GM10266 (cell line): ENCODE results near the gene DDR2.
A peak's percentile ranks its signal among the peaks of the same experiment; 100 is the strongest.

Source experiments
- DNase-seq: peaks from one replicate; pipeline ENCODE4 v3.0.0; 2012; ENCODE audit errors: extremely low spot score
- TF ChIP-seq, protein P1 (sequence below): IDR thresholded peaks from 2 replicates; pipeline ENCODE4 v1.5.1; 2012; ENCODE audit warnings: mild to moderate bottlenecking, low read depth; ENCODE audit not compliant: control insufficient read depth, insufficient read depth; ENCODE audit errors: missing control alignments

DDR2 gene

DNA sequence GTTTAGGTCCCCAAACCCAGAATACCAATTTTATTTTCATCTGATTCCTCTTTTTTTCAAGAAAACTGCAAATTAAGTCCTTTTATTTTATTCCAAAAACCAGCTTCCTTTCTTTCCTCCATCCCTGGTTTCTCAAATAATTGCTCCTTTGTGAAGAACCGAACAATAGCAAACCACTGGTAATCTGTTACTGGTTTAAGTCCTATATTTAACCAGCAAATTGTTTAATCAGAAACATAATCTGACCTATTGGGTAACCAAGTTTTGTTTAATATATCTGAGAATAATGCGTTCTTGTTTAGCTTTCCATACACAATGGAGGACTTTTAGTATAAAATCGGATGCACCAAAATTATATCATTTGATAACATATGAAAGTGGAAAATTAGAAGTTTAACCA, 13.2 kb upstream of the DDR2 start:
- no peak for DNase-seq
- TF ChIP-seq, protein P1, sequence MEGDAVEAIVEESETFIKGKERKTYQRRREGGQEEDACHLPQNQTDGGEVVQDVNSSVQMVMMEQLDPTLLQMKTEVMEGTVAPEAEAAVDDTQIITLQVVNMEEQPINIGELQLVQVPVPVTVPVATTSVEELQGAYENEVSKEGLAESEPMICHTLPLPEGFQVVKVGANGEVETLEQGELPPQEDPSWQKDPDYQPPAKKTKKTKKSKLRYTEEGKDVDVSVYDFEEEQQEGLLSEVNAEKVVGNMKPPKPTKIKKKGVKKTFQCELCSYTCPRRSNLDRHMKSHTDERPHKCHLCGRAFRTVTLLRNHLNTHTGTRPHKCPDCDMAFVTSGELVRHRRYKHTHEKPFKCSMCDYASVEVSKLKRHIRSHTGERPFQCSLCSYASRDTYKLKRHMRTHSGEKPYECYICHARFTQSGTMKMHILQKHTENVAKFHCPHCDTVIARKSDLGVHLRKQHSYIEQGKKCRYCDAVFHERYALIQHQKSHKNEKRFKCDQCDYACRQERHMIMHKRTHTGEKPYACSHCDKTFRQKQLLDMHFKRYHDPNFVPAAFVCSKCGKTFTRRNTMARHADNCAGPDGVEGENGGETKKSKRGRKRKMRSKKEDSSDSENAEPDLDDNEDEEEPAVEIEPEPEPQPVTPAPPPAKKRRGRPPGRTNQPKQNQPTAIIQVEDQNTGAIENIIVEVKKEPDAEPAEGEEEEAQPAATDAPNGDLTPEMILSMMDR, result no peak

DNA sequence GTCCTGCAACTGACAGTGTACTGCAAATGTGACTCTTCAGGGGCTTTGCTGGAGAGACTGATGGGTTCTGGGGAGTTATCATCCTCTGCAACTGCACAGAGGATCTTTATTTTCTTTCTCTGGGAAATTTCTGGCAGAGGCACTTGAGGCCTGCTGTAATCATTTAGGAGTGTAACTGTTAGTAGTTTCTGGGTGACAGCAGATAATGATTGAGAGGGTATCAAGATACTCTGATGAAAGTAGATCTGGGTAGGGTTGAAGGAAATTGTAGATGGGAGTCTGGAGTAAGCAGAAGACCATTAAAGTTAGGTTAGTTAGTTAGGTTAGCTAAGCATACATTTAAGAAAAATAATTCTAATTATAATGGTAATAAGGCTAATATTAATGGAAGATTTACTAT, 11.0 kb upstream of the DDR2 start:
- TF ChIP-seq, protein P1, result no peak
- DNase-seq, result no peak

DNA sequence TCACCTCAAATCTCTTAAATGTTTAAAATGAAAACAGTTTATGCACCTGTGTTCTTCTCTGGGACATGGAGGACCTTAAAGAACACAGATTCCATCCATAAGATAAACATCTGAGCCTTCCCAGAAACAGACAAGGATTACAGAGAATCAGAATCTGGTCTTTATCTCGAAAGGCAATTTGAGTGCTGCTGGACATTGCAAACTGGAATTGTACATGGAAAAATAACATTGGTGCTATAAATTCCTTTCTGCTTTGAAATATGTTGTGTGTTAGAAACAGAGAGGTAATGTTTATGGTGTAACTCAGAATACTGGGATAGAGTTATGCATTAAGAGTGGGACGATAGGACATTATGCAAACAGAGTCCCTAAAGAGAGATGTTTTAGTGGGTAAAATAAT, 6.6 kb upstream of the DDR2 start:
- no peak for DNase-seq
- TF ChIP-seq, protein P1, result no peak

- no peak for DNase-seq
- TF ChIP-seq, protein P1, result no peak
These were observed 6.2 kb upstream of the DDR2 start for GRCh38 chr1:162626094-162626493.

GRCh38 chr1:162626761-162627160, 5.5 kb upstream of the DDR2 start:
- DNase-seq, result no peak
- TF ChIP-seq, protein P1, result no peak

- DNase-seq, result no peak
These were observed 4.5 kb upstream of the DDR2 start for GRCh38 chr1:162627662-162628296.

GRCh38 chr1:162629077-162629627, 3.1 kb upstream of the DDR2 start:
- no peak for DNase-seq
- TF ChIP-seq, protein P1, result no peak

More at GRCh38 chr1:162627662-162628296, 4.5 kb upstream of the DDR2 start:
- TF ChIP-seq, protein P1, result peak; percentile 54
